Measurements from ENCODE around the gene CRP.
"Not testable (repeated sequence)": the region's sequence is repeated elsewhere in the genome, so short reads cannot be mapped to it uniquely, and the experiment has no call there.

The CRP gene

GRCh38 chr1:159737238-159737916, 23.0 kb upstream of the CRP start:
- no peak overlapping the region for H3K4me3 ChIP-seq (ENCODE audit: low read length)
- no peak overlapping the region for H3K9ac ChIP-seq (ENCODE audit: low read length)
- H3K27ac ChIP-seq (ENCODE audit: low read depth, low read length), result no peak overlapping the region
- H3K27me3 ChIP-seq (ENCODE audit: control insufficient read depth, insufficient read depth, low read length), result no peaks in the 10 kb centered on the region
- H3K36me3 ChIP-seq (ENCODE audit: control insufficient read depth, insufficient read depth, low read length), result no peaks in the 10 kb centered on the region
- H3K4me1 ChIP-seq (ENCODE audit: control insufficient read depth, insufficient read depth, low read length), result no peaks in the 10 kb centered on the region

GRCh38 chr1:159723188-159723587, 8.8 kb upstream of the CRP start:
- H3K27me3 ChIP-seq (ENCODE audit: control insufficient read depth, insufficient read depth, low read length); H3K4me1 ChIP-seq (ENCODE audit: control insufficient read depth, insufficient read depth, low read length): not testable (repeated sequence)

GRCh38 chr1:159719990-159720389, 5.6 kb upstream of the CRP start:
- H3K27me3 ChIP-seq (ENCODE audit: control insufficient read depth, insufficient read depth, low read length), result no peaks in the 10 kb centered on the region
- no peaks in the 10 kb centered on the region for H3K36me3 ChIP-seq (ENCODE audit: control insufficient read depth, insufficient read depth, low read length)

More at GRCh38 chr1:159723188-159723587, 8.8 kb upstream of the CRP start:
- not testable (repeated sequence) for H3K4me3 ChIP-seq (ENCODE audit: low read length); H3K9ac ChIP-seq (ENCODE audit: low read length); H3K36me3 ChIP-seq (ENCODE audit: control insufficient read depth, insufficient read depth, low read length); H3K27ac ChIP-seq (ENCODE audit: low read depth, low read length)

GRCh38 chr1:159715855-159716254, 1.5 kb upstream of the CRP start:
- Histone ChIP-seq H3K4me3 (ENCODE audit: low read length) (no peak overlapping the region), H3K27ac (ENCODE audit: low read depth, low read length) (no peak overlapping the region), H3K36me3 (ENCODE audit: control insufficient read depth, insufficient read depth, low read length) (no peaks in the 10 kb centered on the region), H3K4me1 (ENCODE audit: control insufficient read depth, insufficient read depth, low read length) (no peaks in the 10 kb centered on the region), H3K27me3 (ENCODE audit: control insufficient read depth, insufficient read depth, low read length) (no peaks in the 10 kb centered on the region), H3K9ac (ENCODE audit: low read length) (no peak overlapping the region)

More at GRCh38 chr1:159719990-159720389, 5.6 kb upstream of the CRP start:
- Histone ChIP-seq H3K27ac (ENCODE audit: low read depth, low read length) (no peak overlapping the region), H3K4me1 (ENCODE audit: control insufficient read depth, insufficient read depth, low read length) (no peaks in the 10 kb centered on the region), H3K4me3 (ENCODE audit: low read length) (no peak overlapping the region), H3K9ac (ENCODE audit: low read length) (no peak overlapping the region)

GRCh38 chr1:159712080-159712479, 2.3 kb downstream of the CRP start:
- Histone ChIP-seq H3K9ac (ENCODE audit: low read length) (no peak overlapping the region), H3K36me3 (ENCODE audit: control insufficient read depth, insufficient read depth, low read length) (no peaks in the 10 kb centered on the region), H3K27ac (ENCODE audit: low read depth, low read length) (no peak overlapping the region), H3K4me3 (ENCODE audit: low read length) (no peak overlapping the region), H3K27me3 (ENCODE audit: control insufficient read depth, insufficient read depth, low read length) (no peaks in the 10 kb centered on the region), H3K4me1 (ENCODE audit: control insufficient read depth, insufficient read depth, low read length) (no peaks in the 10 kb centered on the region)

GRCh38 chr1:159707472-159708260, 6.7 kb downstream of the CRP start:
- H3K9ac ChIP-seq (ENCODE audit: low read length), result no peak overlapping the region
- H3K36me3 ChIP-seq (ENCODE audit: control insufficient read depth, insufficient read depth, low read length), result no peaks in the 10 kb centered on the region
- no peak overlapping the region for H3K4me3 ChIP-seq (ENCODE audit: low read length)
- no peaks in the 10 kb centered on the region for H3K27me3 ChIP-seq (ENCODE audit: control insufficient read depth, insufficient read depth, low read length)
- no peak overlapping the region for H3K27ac ChIP-seq (ENCODE audit: low read depth, low read length)
- H3K4me1 ChIP-seq (ENCODE audit: control insufficient read depth, insufficient read depth, low read length), result no peaks in the 10 kb centered on the region

GRCh38 chr1:159705904-159706256, 8.5 kb downstream of the CRP start:
- H3K27me3 ChIP-seq (ENCODE audit: control insufficient read depth, insufficient read depth, low read length), result no peaks in the 10 kb centered on the region
- H3K36me3 ChIP-seq (ENCODE audit: control insufficient read depth, insufficient read depth, low read length), result no peaks in the 10 kb centered on the region
- H3K4me3 ChIP-seq (ENCODE audit: low read length), result no peak overlapping the region
- H3K27ac ChIP-seq (ENCODE audit: low read depth, low read length), result no peak overlapping the region
- no peaks in the 10 kb centered on the region for H3K4me1 ChIP-seq (ENCODE audit: control insufficient read depth, insufficient read depth, low read length)
- H3K9ac ChIP-seq (ENCODE audit: low read length), result no peak overlapping the region

- Histone ChIP-seq H3K9ac (ENCODE audit: low read length) (no peak overlapping the region), H3K27ac (ENCODE audit: low read depth, low read length) (no peak overlapping the region), H3K4me1 (ENCODE audit: control insufficient read depth, insufficient read depth, low read length) (no peaks in the 10 kb centered on the region), H3K27me3 (ENCODE audit: control insufficient read depth, insufficient read depth, low read length) (no peaks in the 10 kb centered on the region), H3K36me3 (ENCODE audit: control insufficient read depth, insufficient read depth, low read length) (no peaks in the 10 kb centered on the region), H3K4me3 (ENCODE audit: low read length) (no peak overlapping the region)
Measured at GRCh38 chr1:159705251-159705903, 9.0 kb downstream of the CRP start.

- no peaks in the 10 kb centered on the region for H3K27me3 ChIP-seq (ENCODE audit: control insufficient read depth, insufficient read depth, low read length)
- no peaks in the 10 kb centered on the region for H3K4me1 ChIP-seq (ENCODE audit: control insufficient read depth, insufficient read depth, low read length)
- H3K27ac ChIP-seq (ENCODE audit: low read depth, low read length), result no peak overlapping the region
- no peak overlapping the region for H3K9ac ChIP-seq (ENCODE audit: low read length)
- H3K36me3 ChIP-seq (ENCODE audit: control insufficient read depth, insufficient read depth, low read length), result no peaks in the 10 kb centered on the region
- H3K4me3 ChIP-seq (ENCODE audit: low read length), result no peak overlapping the region
Measured at GRCh38 chr1:159704481-159704880, 9.9 kb downstream of the CRP start.

- no peak overlapping the region for H3K4me3 ChIP-seq (ENCODE audit: low read length)
- no peaks in the 10 kb centered on the region for H3K27me3 ChIP-seq (ENCODE audit: control insufficient read depth, insufficient read depth, low read length)
- no peak overlapping the region for H3K27ac ChIP-seq (ENCODE audit: low read depth, low read length)
- no peaks in the 10 kb centered on the region for H3K36me3 ChIP-seq (ENCODE audit: control insufficient read depth, insufficient read depth, low read length)
- H3K4me1 ChIP-seq (ENCODE audit: control insufficient read depth, insufficient read depth, low read length), result no peaks in the 10 kb centered on the region
- H3K9ac ChIP-seq (ENCODE audit: low read length), result no peak overlapping the region
Measured at GRCh38 chr1:159700312-159700711, 14.1 kb downstream of the CRP start.

- H3K27me3 ChIP-seq (ENCODE audit: control insufficient read depth, insufficient read depth, low read length), result no peaks in the 10 kb centered on the region
- no peaks in the 10 kb centered on the region for H3K4me1 ChIP-seq (ENCODE audit: control insufficient read depth, insufficient read depth, low read length)
- H3K9ac ChIP-seq (ENCODE audit: low read length), result no peak overlapping the region
- no peaks in the 10 kb centered on the region for H3K36me3 ChIP-seq (ENCODE audit: control insufficient read depth, insufficient read depth, low read length)
- H3K4me3 ChIP-seq (ENCODE audit: low read length), result no peak overlapping the region
- H3K27ac ChIP-seq (ENCODE audit: low read depth, low read length), result no peak overlapping the region
Measured at GRCh38 chr1:159699653-159700052, 14.7 kb downstream of the CRP start.

GRCh38 chr1:159699246-159699645, 15.1 kb downstream of the CRP start:
- Histone ChIP-seq H3K9ac (ENCODE audit: low read length) (no peak overlapping the region), H3K27me3 (ENCODE audit: control insufficient read depth, insufficient read depth, low read length) (no peaks in the 10 kb centered on the region), H3K36me3 (ENCODE audit: control insufficient read depth, insufficient read depth, low read length) (no peaks in the 10 kb centered on the region), H3K4me1 (ENCODE audit: control insufficient read depth, insufficient read depth, low read length) (no peaks in the 10 kb centered on the region), H3K27ac (ENCODE audit: low read depth, low read length) (no peak overlapping the region), H3K4me3 (ENCODE audit: low read length) (no peak overlapping the region)

All from rectal smooth muscle tissue (tissue), 1 donor.